ENCODE results near the gene MYLK4.
A peak's percentile ranks its signal among the peaks of the same experiment; 100 is the strongest.

Gene MYLK4

DNA sequence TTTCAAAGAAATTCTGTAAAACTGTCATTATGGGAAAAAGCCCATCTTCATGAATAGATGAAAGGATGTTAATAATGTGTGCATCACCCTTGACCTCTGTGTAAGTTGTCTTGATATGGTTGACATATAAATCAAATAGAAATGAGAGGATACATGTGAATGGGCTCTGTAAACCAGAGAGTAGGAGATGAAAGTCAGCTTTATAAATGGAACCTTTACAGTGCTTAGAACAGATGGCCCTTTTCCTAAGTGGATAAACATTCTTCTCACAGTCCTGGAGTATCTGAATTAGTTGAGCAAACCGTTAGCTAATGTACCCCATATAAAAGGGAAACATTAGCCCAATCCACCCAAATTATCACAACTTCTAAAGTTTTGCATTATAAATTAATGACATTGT is 57.5 kb downstream of the MYLK4 start:
- peak; percentile 87 for DNase-seq

GRCh38 chr6:2688401-2689064 is 62.2 kb downstream of the MYLK4 start:
- DNase-seq: no peak

GRCh38 chr6:2687456-2687855 is 63.3 kb downstream of the MYLK4 start:
- DNase-seq: no peak

GRCh38 chr6:2686515-2686914 is 64.2 kb downstream of the MYLK4 start:
- DNase-seq: no peak

DNA sequence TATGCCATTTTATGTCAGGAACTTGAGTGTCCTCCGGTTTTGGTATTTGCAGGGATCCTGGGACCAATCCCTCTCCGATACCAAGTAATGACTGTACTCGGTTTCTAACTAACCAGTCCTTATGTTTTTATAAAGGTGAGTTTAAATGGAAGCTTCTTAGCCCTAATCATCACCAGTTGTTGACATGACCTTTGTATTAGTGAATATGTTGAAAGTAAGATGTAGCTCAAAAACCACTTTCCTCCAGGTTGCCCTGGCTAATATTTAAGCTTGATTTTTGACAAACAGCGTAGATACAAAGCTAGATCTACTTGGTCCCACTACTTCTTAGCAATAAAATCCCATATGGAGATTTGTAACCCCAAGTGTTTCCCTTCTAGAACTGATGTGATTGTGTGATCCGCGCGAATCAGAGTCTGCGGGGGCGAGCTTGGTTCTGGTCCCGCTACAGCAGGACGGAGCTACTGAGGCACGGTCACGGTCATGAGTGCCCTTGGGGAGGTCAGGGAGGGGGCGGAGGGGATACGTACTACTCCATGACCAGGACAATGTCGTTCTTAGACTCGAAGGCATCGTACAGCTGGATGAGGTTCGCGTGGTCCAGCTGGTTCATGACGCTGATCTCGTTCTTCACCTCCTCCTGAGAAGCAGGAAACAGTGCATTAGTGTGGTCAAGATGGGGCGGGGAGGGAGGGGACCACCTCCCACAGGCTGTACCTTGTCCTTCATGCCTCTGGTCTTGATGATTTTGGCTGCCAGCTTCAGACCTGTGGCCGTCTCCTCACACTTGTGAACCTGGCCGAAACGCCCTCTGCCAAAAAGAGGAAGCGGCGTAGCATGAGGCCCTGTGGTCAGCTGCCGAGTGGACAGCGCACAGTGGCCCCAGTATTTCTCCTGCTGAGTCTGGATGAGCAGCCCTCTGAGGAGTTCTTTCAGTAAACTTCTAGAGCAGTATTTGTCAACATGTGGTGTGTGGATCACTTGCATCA is 65.7 kb downstream of the MYLK4 start:
- no peak for DNase-seq

DNA sequence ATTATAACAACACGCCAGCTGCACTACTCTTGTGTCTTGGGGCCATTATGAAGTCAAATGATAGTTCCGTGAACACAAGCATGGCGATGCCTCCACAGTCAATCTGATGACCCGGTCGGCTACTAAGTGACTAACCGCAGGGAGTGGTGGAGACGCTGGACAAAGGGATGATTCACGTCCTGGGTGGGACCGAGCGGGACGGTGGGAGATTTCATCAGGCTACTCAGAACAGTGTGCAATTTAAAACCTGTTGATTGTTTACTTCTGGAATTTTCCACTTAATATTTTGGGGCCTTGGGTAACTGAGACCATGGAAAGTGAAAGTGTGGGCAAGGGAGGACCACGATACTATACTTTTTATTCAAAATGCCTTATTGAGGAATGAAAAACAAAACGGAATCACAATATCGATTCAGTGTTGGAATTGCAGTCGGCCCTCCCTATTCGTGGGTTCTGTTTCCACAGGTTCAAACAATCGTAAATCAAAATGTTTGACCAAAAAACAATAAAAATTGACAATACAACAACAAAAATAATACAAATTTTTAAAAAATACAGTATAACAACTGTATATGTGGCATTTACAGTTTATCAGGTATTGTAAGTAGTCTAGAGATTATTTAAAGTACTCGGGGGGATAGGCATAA is 66.5 kb downstream of the MYLK4 start:
- DNase-seq: no peak

GRCh38 chr6:2680264-2680922 is 70.3 kb downstream of the MYLK4 start:
- no peak for DNase-seq

- no peak for DNase-seq
Measured at GRCh38 chr6:2677080-2677593, 73.6 kb downstream of the MYLK4 start.

GRCh38 chr6:2676048-2676447 is 74.7 kb downstream of the MYLK4 start:
- no peak for DNase-seq

GRCh38 chr6:2674857-2675256 is 75.9 kb downstream of the MYLK4 start:
- no peak for DNase-seq

- DNase-seq: no peak
Measured at GRCh38 chr6:2669067-2669700, 81.5 kb downstream of the MYLK4 start.

- no peak for DNase-seq
Measured at GRCh38 chr6:2667617-2668016, 83.1 kb downstream of the MYLK4 start.

GRCh38 chr6:2666906-2667575 is 83.7 kb downstream of the MYLK4 start:
- no peak for DNase-seq

DNA sequence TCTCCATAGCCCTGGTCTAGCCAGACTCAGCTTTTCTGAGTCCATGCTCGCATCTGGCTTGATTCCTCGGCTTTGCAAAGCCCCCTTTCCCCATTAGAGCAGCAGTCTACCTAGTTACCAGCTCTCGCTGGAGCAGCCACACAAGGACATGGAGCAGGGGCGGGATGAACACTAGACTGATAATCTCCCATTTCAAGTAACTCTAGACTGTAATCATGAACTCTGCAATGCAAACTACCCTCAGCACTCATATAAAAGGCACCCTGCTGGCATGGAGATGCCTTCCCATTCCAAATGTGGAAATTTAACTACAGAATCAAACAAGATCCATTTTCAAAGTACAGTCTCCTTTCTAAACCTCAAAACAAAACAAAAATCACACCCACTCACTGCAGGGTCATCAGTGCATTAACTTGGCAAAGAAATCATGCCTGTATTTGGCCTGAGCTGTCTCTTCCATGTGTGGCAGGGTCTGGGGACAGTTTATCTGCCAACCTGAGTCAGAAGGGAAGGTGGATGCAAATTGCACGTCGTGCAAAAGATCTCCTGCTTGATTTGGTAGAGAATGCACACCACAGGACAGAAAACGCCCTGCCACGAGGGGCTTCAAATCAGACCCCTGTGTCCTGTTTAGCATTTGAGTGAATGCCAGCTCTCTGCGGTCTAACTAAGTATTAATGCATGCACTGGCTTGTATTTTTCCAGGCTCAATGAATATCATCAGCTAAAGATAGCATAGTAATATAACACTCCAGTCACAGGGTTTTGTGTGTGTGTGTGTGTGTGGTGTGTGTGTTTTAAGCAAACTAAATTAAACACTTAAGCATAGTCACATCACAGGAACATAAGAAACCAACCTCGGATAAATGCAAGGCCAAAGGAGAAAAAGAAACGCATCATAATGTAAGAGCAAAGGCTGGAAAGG is 85.3 kb downstream of the MYLK4 start:
- DNase-seq: no peak

DNA sequence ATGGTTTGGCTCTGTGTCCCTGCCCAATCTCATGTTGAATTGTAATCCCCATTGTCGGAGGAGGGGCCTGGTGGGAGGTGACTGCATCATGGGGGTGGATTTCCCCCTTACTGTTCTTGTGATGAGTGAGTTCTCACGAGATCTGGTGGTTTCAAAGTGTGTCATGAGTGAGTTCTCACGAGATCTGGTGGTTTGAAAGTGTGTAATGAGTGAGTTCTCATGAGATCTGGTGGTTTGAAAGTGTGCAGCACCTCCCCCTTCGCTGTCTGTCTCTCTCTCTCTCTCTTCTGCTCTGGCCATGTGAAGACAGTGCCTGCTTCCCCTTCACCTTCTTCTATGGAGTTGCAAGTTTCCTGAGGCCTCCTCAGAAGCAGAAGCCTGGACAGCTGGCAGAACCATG is 87.6 kb downstream of the MYLK4 start:
- DNase-seq: no peak

DNA sequence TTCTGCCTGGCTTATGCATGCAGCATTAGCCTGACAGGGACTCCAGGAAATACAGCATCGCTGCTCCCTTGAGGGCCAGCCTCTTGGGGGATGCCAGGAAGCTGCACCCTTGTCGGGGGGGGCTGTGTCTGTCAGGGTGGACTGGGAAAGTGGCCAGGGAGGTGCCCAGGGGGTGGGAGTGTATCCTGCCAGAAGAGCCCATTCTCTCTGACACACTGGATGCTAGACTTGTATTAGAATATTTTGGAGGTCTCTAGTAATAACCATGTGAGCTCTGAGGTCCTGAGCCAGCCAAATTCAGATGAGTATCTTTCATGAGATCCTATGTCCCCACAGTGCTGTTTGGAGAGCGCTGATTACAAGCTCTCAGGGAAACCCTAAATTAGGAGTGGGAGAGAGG is 89.1 kb downstream of the MYLK4 start:
- no peak for DNase-seq

GRCh38 chr6:2659882-2660281 is 90.8 kb downstream of the MYLK4 start:
- DNase-seq: no peak

- no peak for DNase-seq
Measured at GRCh38 chr6:2659381-2659780, 91.3 kb downstream of the MYLK4 start.

- DNase-seq: no peak
Measured at GRCh38 chr6:2658788-2659187, 91.9 kb downstream of the MYLK4 start.

- no peak for DNase-seq
Measured at GRCh38 chr6:2656460-2657079, 94.2 kb downstream of the MYLK4 start.

Measured in NCI-H82 (cell line).